ENCODE data around the gene TULP1. TPM values are rescaled to one million over a fixed set of nuclear protein-coding genes. Genes with fewer than 3 reads are reported as not detected.
A peak's percentile ranks its signal among the peaks of the same experiment; 100 is the strongest.

TULP1 gene
- total and polyA plus RNA-seq, 2 of the 8 experiments (the other 6 are each of a cell fraction or from before 2014, with no cell fraction given) = 3.2 to 6.8 TPM

DNA sequence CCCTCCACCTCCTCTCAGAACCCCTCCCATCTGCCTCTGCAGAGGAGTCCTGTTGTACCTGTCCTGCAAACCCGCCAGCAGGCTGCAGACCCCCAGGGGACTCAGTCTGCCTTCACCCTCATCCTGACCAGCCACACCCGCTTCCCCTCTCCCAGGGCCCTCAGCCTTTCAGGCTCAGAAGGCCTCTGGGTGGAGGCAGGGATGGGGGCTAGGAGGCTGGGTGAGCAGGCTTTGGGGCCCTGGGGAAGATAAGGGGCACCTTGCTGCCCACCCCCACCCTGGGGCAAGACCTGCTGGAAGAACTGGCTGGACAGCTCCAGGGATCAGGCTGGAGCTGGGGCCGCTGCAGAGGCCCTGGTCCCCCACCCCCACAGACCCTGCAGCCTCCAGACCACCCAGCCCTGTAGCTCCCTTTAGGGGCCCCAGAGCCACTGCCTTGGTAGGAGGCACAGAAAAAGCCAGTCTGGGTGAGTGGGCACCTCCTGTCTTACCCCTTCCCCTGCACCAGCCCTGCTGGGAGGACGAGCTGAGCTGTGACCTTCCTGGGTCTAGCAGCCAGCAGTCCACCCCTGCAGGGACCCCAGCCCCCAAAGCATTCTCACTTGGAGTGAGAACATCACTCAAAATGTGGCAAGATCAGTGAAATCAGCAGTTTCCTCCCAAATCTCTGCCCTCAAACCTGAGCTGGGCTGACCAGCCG is 21.0 kb downstream of the TULP1 start (continued):
- TF ChIP-seq FOSL1 (IDR thresholded peaks at IDR 0.05; ENCODE audit: insufficient read depth, low read depth, low read length) (no peak), MAFK (IDR thresholded peaks at IDR 0.05; ENCODE audit: low read depth, low read length) (no peak), POLR2A (IDR thresholded peaks at IDR 0.05; ENCODE audit: control extremely low read depth in 1 of 2, low read depth in 2 of 2, low read length in 2 of 2) (peak in 1 of 2 experiments; percentile 74; a peak in 2 of 3 replicates), SP1 (IDR thresholded peaks at IDR 0.05; ENCODE audit: low read depth, low read length) (peak; percentile 29; the same call in 1 of the 2 replicates)
